Measurements from ENCODE around the gene RBM4B. TPM values are rescaled to one million over a fixed set of nuclear protein-coding genes. Genes with fewer than 3 reads are reported as not detected.

RBM4B gene
- total and polyA plus RNA-seq, 2 of the 13 experiments (the other 11 are each of a cell fraction or from before 2014, with no cell fraction given), result 25.8 to 32.4 TPM

DNA sequence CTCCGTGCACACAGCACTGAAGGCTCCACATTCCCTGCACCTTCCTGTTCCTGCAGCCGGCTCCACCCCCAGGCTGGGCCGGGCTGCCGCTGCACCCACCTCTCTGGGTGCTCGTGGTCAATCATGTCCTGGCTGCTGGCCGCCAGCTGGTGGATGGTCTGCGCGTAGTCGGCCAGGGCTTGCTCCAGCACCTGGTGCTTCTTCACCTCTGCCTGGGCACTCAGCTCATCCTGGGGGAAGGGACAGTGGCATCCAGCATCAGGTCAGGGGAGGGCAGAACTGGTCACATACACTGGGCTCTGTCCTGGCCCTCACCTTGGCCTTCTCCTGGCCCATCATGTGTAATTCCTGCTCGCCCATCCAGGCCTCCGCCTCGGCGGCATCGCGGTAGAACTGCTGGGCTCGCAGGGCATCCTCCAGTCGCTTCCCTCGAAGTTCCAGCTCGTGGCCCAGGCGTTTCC is 15.2 kb upstream of the RBM4B start:
- Histone ChIP-seq H2AFZ (ENCODE audit: low read length) (no peak overlapping the region), H4K20me1 (ENCODE audit: insufficient read depth, low read length) (no peaks in the 10 kb centered on the region), H3K79me2 (ENCODE audit: insufficient read depth, low read length) (no peaks in the 10 kb centered on the region), H3K4me3 (replicated peaks in 1 of 3; ENCODE audit: insufficient read depth in 1 of 3, low read depth in 2 of 3, low read length in 3 of 3) (no peak overlapping the region), H3K36me3 (replicated peaks in 1 of 2; ENCODE audit: control insufficient read depth in 1 of 2, insufficient read depth in 2 of 2, low read length in 2 of 2) (no peaks in the 10 kb centered on the region), H3K9ac (ENCODE audit: insufficient read depth, low read depth, low read length) (no peak overlapping the region), H3K4me1 (ENCODE audit: insufficient read depth, low read length) (no peaks in the 10 kb centered on the region), H3K27ac (ENCODE audit: extremely low read length, insufficient read depth, low read length) (no peak overlapping the region), H3K4me2 (ENCODE audit: low read depth, low read length) (no peak overlapping the region), H3K27me3 (ENCODE audit: control insufficient read depth in 1 of 2, insufficient read depth in 2 of 2, low read length in 2 of 2) (no peaks in the 10 kb centered on the region), H3K9me3 (ENCODE audit: low read length) (no peaks in the 10 kb centered on the region)
- ChIA-PET POLR2A (no interaction called here), CTCF (ENCODE audit: low intra/inter-chr PET ratio, low total read pairs) (no interaction called here)
- TF ChIP-seq ZBTB8A (CRISPR knock-in tag; IDR thresholded peaks at IDR 0.05; ENCODE audit: borderline replicate concordance, low read depth), result no peak
- DNase-seq (ENCODE audit: low spot score) (no peak), FAIRE-seq (no peak), ATAC-seq (no peak)
- 88% methylated on average over 13 of the region's 20 CpGs for WGBS (ENCODE audit: low lambda C conversion rate)
- intact Hi-C loops (cut with micrococcal nuclease; ENCODE audit: unreplicated experiment) (no loop called here), in situ Hi-C loops (cut with HindIII; ENCODE audit: extremely low pct_ligation_motif_present, low pct_unique_long_range_greater_than_20kb) (loop anchor here (5.0 to 10.0 kb wide), 3 partner anchors 139 to 288 kb away; partner anchors contain the start of gene C11orf86)
- BruUV-seq (replicated peaks), result no TSS peak

GRCh38 chr11:66692446-66692845 is 14.8 kb upstream of the RBM4B start:
- FAIRE-seq (no peak), DNase-seq (ENCODE audit: low spot score) (no peak), ATAC-seq (no peak)
- 92% methylated on average over 16 of the region's 18 CpGs for WGBS (ENCODE audit: low lambda C conversion rate)
- ChIA-PET CTCF (ENCODE audit: low intra/inter-chr PET ratio, low total read pairs) (no interaction called here), POLR2A (no interaction called here)
- Histone ChIP-seq H3K79me2 (ENCODE audit: insufficient read depth, low read length) (no peaks in the 10 kb centered on the region), H3K27me3 (ENCODE audit: control insufficient read depth in 1 of 2, insufficient read depth in 2 of 2, low read length in 2 of 2) (no peaks in the 10 kb centered on the region), H4K20me1 (ENCODE audit: insufficient read depth, low read length) (no peaks in the 10 kb centered on the region), H3K4me3 (replicated peaks in 1 of 3; ENCODE audit: insufficient read depth in 1 of 3, low read depth in 2 of 3, low read length in 3 of 3) (no peak overlapping the region), H3K4me2 (ENCODE audit: low read depth, low read length) (no peak overlapping the region), H3K9me3 (ENCODE audit: low read length) (no peaks in the 10 kb centered on the region), H3K27ac (ENCODE audit: extremely low read length, insufficient read depth, low read length) (no peak overlapping the region), H2AFZ (ENCODE audit: low read length) (no peak overlapping the region), H3K9ac (ENCODE audit: insufficient read depth, low read depth, low read length) (no peak overlapping the region), H3K4me1 (ENCODE audit: insufficient read depth, low read length) (no peaks in the 10 kb centered on the region), H3K36me3 (replicated peaks in 1 of 2; ENCODE audit: control insufficient read depth in 1 of 2, insufficient read depth in 2 of 2, low read length in 2 of 2) (no peaks in the 10 kb centered on the region)
- BruUV-seq (replicated peaks), result no TSS peak
- intact Hi-C loops (cut with micrococcal nuclease; ENCODE audit: unreplicated experiment) (no loop called here), in situ Hi-C loops (cut with HindIII; ENCODE audit: extremely low pct_ligation_motif_present, low pct_unique_long_range_greater_than_20kb) (loop anchor here (5.0 to 10.0 kb wide), 3 partner anchors 140 to 288 kb away; partner anchors contain the start of gene C11orf86)
- TF ChIP-seq, protein P1, sequence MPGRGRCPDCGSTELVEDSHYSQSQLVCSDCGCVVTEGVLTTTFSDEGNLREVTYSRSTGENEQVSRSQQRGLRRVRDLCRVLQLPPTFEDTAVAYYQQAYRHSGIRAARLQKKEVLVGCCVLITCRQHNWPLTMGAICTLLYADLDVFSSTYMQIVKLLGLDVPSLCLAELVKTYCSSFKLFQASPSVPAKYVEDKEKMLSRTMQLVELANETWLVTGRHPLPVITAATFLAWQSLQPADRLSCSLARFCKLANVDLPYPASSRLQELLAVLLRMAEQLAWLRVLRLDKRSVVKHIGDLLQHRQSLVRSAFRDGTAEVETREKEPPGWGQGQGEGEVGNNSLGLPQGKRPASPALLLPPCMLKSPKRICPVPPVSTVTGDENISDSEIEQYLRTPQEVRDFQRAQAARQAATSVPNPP (CRISPR knock-in tag; IDR thresholded peaks at IDR 0.05), result no peak
- TF ChIP-seq GATA4 (IDR thresholded peaks at IDR 0.05; ENCODE audit: borderline replicate concordance, low read depth) (no peak), NCOR1 (IDR thresholded peaks at IDR 0.05; ENCODE audit: borderline replicate concordance, low read length) (no peak), POLR2AphosphoS2 (IDR thresholded peaks at IDR 0.05; ENCODE audit: low read depth, low read length) (no peak), NFE2L2 (IDR thresholded peaks at IDR 0.05; ENCODE audit: low read length) (no peak), ARID2 (CRISPR knock-in tag; IDR thresholded peaks at IDR 0.05; ENCODE audit: borderline replicate concordance) (no peak), PRMT3 (CRISPR knock-in tag; IDR thresholded peaks at IDR 0.05; ENCODE audit: borderline replicate concordance, low read depth) (no peak), SAP130 (CRISPR knock-in tag; IDR thresholded peaks at IDR 0.05; ENCODE audit: low read depth) (no peak), ZNF790 (CRISPR knock-in tag; IDR thresholded peaks at IDR 0.05; ENCODE audit: borderline replicate concordance) (no peak), ZNF512B (CRISPR knock-in tag; IDR thresholded peaks at IDR 0.05; ENCODE audit: borderline replicate concordance) (no peak), ZNF225 (CRISPR knock-in tag; IDR thresholded peaks at IDR 0.05) (no peak)

All from HepG2 (cell line).